ENCODE results near the gene SAMD3. TPM values are rescaled to one million over a fixed set of nuclear protein-coding genes. Genes with fewer than 3 reads are reported as not detected.

SAMD3 gene
- total and polyA plus RNA-seq, 4 donors: 0.08 to 4.3 (median 1.2) TPM

DNA sequence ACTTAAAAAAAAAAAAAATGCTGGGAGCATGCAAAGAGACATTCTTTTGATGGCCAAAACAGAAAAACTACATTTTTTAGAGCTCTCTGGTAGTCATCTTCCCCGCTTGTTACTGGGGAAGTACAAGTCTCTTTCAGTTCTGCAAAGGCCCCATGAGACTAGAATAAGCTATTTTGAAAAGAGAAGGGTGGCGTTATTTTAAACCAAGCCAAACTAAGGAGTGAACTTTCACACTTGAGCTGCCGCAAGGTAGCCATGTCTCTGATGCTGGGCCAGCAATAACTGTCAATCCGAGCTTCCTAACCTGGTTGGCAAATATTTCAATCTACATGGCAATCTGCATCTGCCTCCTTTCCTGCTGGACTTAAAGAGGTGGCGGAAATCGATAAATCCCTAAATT is 107.7 kb downstream of the SAMD3 start:
- H3K4me3 ChIP-seq (ENCODE audit: low read depth in 1 of 3, low read length in 3 of 3): no peak overlapping the region

DNA sequence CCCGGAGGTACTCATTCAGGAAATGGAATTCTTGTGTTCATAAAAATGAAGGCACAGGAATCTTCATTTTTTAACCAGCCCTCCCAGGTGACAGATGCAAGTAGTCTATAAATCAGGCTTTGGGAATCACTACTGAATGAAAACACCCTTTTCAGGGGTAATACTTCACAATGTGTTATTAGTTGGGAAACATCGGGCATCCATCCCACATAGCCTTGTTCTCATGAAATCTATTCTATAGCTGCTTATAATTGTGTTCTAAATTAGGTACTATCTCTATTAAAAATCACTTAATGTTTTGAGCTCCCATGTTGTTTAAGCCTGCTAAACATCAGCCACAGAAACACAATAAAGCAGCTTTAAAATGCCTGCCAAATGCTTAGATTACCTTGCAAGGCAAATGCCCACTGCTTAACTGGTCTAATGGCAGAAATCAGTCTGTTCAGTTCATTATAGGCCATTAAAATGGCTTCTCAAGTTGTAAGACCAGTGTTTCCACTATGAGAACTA is 109.5 kb downstream of the SAMD3 start:
- no peak overlapping the region for H3K27ac ChIP-seq (ENCODE audit: low read depth in 1 of 2, low read length in 2 of 2)
- no peaks in the 10 kb centered on the region for H3K27me3 ChIP-seq (ENCODE audit: control insufficient read depth in 4 of 4, insufficient read depth in 4 of 4, low read length in 3 of 4)
- WGBS: 96% methylated on average over 2 of the region's 2 CpGs
- no peak for DNase-seq (ENCODE audit: low spot score)
- H3K4me3 ChIP-seq (ENCODE audit: low read depth in 1 of 3, low read length in 3 of 3): no peak overlapping the region
- no peak overlapping the region for H3K9ac ChIP-seq (ENCODE audit: low read depth in 1 of 2, low read length in 2 of 2)
- no peaks in the 10 kb centered on the region for H3K9me3 ChIP-seq (ENCODE audit: control insufficient read depth in 4 of 4, low read length in 3 of 4)
- peaks cover 0 to 2% (median 0%) of the 10 kb centered on the region in 4 donors for H3K36me3 ChIP-seq (ENCODE audit: control insufficient read depth in 4 of 4, insufficient read depth in 3 of 4, low read depth in 1 of 4, low read length in 3 of 4)
- H3K4me1 ChIP-seq (ENCODE audit: control insufficient read depth in 4 of 4, insufficient read depth in 4 of 4, low read length in 3 of 4): no peaks in the 10 kb centered on the region
- TF ChIP-seq, protein P1, sequence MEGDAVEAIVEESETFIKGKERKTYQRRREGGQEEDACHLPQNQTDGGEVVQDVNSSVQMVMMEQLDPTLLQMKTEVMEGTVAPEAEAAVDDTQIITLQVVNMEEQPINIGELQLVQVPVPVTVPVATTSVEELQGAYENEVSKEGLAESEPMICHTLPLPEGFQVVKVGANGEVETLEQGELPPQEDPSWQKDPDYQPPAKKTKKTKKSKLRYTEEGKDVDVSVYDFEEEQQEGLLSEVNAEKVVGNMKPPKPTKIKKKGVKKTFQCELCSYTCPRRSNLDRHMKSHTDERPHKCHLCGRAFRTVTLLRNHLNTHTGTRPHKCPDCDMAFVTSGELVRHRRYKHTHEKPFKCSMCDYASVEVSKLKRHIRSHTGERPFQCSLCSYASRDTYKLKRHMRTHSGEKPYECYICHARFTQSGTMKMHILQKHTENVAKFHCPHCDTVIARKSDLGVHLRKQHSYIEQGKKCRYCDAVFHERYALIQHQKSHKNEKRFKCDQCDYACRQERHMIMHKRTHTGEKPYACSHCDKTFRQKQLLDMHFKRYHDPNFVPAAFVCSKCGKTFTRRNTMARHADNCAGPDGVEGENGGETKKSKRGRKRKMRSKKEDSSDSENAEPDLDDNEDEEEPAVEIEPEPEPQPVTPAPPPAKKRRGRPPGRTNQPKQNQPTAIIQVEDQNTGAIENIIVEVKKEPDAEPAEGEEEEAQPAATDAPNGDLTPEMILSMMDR (IDR thresholded peaks at IDR 0.05; ENCODE audit: low read depth, low read length, missing input control): no peak
- TF ChIP-seq JUND (IDR thresholded peaks at IDR 0.05) (no peak), HNF4A (conservative IDR thresholded peaks at IDR 0.05) (no peak), FOXA1 (IDR thresholded peaks at IDR 0.05) (no peak), FOXA2 (IDR thresholded peaks at IDR 0.05) (no peak), EGR1 (IDR thresholded peaks at IDR 0.05; ENCODE audit: low read depth in 2 of 2) (no peak), RAD21 (IDR thresholded peaks at IDR 0.05) (no peak), GABPA (IDR thresholded peaks at IDR 0.05 in 1 of 2, conservative IDR thresholded peaks at IDR 0.05 in 1 of 2) (no peak), SP1 (IDR thresholded peaks at IDR 0.05) (no peak), NR2F2 (IDR thresholded peaks at IDR 0.05) (no peak), YY1 (IDR thresholded peaks at IDR 0.05) (no peak), TAF1 (conservative IDR thresholded peaks at IDR 0.05) (no peak)
- TF ChIP-seq, protein P2, sequence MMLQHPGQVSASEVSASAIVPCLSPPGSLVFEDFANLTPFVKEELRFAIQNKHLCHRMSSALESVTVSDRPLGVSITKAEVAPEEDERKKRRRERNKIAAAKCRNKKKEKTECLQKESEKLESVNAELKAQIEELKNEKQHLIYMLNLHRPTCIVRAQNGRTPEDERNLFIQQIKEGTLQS (IDR thresholded peaks at IDR 0.05): no peak
- TF ChIP-seq, protein P3, sequence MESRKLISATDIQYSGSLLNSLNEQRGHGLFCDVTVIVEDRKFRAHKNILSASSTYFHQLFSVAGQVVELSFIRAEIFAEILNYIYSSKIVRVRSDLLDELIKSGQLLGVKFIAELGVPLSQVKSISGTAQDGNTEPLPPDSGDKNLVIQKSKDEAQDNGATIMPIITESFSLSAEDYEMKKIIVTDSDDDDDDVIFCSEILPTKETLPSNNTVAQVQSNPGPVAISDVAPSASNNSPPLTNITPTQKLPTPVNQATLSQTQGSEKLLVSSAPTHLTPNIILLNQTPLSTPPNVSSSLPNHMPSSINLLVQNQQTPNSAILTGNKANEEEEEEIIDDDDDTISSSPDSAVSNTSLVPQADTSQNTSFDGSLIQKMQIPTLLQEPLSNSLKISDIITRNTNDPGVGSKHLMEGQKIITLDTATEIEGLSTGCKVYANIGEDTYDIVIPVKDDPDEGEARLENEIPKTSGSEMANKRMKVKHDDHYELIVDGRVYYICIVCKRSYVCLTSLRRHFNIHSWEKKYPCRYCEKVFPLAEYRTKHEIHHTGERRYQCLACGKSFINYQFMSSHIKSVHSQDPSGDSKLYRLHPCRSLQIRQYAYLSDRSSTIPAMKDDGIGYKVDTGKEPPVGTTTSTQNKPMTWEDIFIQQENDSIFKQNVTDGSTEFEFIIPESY (IDR thresholded peaks at IDR 0.05): no peak
- TF ChIP-seq, protein P4, sequence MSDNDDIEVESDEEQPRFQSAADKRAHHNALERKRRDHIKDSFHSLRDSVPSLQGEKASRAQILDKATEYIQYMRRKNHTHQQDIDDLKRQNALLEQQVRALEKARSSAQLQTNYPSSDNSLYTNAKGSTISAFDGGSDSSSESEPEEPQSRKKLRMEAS (IDR thresholded peaks at IDR 0.05): no peak

More for the DNA sequence above, 107.7 kb downstream of the SAMD3 start:
- Histone ChIP-seq H3K27ac (ENCODE audit: low read depth in 1 of 2, low read length in 2 of 2) (no peak overlapping the region), H3K9me3 (ENCODE audit: control insufficient read depth in 4 of 4, low read length in 3 of 4) (no peaks in the 10 kb centered on the region), H3K36me3 (ENCODE audit: control insufficient read depth in 4 of 4, insufficient read depth in 3 of 4, low read depth in 1 of 4, low read length in 3 of 4) (peaks cover 0 to 2% (median 0%) of the 10 kb centered on the region in 4 donors), H3K9ac (ENCODE audit: low read depth in 1 of 2, low read length in 2 of 2) (no peak overlapping the region), H3K4me1 (ENCODE audit: control insufficient read depth in 4 of 4, insufficient read depth in 4 of 4, low read length in 3 of 4) (no peaks in the 10 kb centered on the region), H3K27me3 (ENCODE audit: control insufficient read depth in 4 of 4, insufficient read depth in 4 of 4, low read length in 3 of 4) (no peaks in the 10 kb centered on the region)
- TF ChIP-seq, protein P3 (IDR thresholded peaks at IDR 0.05): no peak
- no peak for TF ChIP-seq RXRA (IDR thresholded peaks at IDR 0.05)
- TF ChIP-seq RAD21 (IDR thresholded peaks at IDR 0.05): no peak
- TF ChIP-seq FOXA2 (IDR thresholded peaks at IDR 0.05): no peak
- TF ChIP-seq, protein P2 (IDR thresholded peaks at IDR 0.05): no peak
- TF ChIP-seq NR2F2 (IDR thresholded peaks at IDR 0.05): no peak
- TF ChIP-seq YY1 (IDR thresholded peaks at IDR 0.05): no peak
- TF ChIP-seq HNF4G (IDR thresholded peaks at IDR 0.05): no peak
- TF ChIP-seq HNF4A (conservative IDR thresholded peaks at IDR 0.05): no peak
- TF ChIP-seq TAF1 (conservative IDR thresholded peaks at IDR 0.05): no peak
- TF ChIP-seq, protein P5, sequence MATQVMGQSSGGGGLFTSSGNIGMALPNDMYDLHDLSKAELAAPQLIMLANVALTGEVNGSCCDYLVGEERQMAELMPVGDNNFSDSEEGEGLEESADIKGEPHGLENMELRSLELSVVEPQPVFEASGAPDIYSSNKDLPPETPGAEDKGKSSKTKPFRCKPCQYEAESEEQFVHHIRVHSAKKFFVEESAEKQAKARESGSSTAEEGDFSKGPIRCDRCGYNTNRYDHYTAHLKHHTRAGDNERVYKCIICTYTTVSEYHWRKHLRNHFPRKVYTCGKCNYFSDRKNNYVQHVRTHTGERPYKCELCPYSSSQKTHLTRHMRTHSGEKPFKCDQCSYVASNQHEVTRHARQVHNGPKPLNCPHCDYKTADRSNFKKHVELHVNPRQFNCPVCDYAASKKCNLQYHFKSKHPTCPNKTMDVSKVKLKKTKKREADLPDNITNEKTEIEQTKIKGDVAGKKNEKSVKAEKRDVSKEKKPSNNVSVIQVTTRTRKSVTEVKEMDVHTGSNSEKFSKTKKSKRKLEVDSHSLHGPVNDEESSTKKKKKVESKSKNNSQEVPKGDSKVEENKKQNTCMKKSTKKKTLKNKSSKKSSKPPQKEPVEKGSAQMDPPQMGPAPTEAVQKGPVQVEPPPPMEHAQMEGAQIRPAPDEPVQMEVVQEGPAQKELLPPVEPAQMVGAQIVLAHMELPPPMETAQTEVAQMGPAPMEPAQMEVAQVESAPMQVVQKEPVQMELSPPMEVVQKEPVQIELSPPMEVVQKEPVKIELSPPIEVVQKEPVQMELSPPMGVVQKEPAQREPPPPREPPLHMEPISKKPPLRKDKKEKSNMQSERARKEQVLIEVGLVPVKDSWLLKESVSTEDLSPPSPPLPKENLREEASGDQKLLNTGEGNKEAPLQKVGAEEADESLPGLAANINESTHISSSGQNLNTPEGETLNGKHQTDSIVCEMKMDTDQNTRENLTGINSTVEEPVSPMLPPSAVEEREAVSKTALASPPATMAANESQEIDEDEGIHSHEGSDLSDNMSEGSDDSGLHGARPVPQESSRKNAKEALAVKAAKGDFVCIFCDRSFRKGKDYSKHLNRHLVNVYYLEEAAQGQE (IDR thresholded peaks at IDR 0.05): no peak
- TF ChIP-seq GABPA (IDR thresholded peaks at IDR 0.05 in 1 of 2, conservative IDR thresholded peaks at IDR 0.05 in 1 of 2): no peak
- TF ChIP-seq SP1 (IDR thresholded peaks at IDR 0.05): no peak
- no peak for DNase-seq (ENCODE audit: low spot score)
- 94% methylated on average over 6 of the region's 6 CpGs for WGBS
